SKM-1 (cell line): Measurements from ENCODE around the gene CCDC170.
"Not testable (repeated sequence)": the region's sequence is repeated elsewhere in the genome, so short reads cannot be mapped to it uniquely, and the experiment has no call there.

Experiments used
- DNase-seq: peaks from one replicate; lab custom pipeline; 2025; ENCODE audit not compliant: unreplicated experiment; lab: John Stamatoyannopoulos, UW

Gene CCDC170

GRCh38 chr6:151493161-151493803 is 535 bp upstream of the CCDC170 start:
- DNase-seq = no peak

DNA sequence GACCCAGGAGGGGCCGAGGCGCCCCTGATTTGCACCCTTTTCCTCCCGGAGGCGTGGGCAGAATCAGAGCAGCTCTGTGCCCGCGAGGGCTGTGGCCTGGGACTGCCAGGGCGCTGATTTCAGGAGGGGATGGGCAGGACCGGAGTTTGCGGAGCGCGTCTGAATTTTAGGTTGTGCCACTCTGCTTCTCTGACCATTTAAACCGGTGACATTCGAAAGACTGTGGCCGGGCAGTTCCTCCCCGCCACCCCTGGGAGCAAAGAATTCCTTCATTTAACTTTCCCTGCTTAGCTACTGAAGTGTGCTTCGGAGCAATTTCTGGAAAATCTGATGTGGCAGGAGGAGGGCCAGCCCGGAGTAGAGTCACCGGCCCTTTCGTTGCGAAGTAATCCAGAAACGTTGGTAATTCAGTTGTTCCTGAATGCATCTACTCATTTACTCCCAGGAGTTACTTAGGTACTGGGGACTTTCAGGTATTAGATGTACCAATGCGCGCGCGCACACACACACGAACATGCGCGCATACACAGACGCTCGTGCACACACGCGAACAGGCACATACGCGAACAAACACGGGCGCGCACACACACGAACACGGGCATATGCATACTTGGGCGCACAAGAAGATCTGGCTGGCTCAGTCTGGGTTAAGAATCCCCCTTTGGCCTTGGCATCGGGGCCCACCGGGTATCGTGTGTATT is 568 bp downstream of the CCDC170 start:
- no peak for DNase-seq

GRCh38 chr6:151494936-151495320 is 1.1 kb downstream of the CCDC170 start:
- DNase-seq = no peak

- no peak for DNase-seq
These were observed 1.6 kb downstream of the CCDC170 start for GRCh38 chr6:151495380-151495779.

DNA sequence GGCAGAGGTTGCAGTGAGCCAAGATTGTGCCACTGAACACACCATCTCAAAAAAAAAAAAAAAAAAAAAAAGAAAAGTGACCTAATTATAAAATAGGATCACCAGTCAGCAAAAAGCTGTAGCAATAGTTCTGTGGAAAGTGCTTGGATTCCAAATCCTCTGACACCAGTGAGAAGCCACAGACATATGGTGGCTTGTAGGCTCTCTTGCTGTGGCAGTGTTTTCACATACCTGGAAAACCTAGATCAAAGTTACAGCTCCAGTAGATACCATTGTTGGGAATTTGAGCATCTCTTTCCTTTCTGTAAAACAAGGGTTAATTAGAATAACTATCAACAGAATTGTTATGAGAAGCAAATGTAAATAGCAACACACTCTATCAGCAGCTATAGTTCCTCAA is 4.1 kb downstream of the CCDC170 start:
- DNase-seq = no peak

- DNase-seq = peak; percentile 75
These were observed 4.5 kb downstream of the CCDC170 start for GRCh38 chr6:151498327-151498726.

DNA sequence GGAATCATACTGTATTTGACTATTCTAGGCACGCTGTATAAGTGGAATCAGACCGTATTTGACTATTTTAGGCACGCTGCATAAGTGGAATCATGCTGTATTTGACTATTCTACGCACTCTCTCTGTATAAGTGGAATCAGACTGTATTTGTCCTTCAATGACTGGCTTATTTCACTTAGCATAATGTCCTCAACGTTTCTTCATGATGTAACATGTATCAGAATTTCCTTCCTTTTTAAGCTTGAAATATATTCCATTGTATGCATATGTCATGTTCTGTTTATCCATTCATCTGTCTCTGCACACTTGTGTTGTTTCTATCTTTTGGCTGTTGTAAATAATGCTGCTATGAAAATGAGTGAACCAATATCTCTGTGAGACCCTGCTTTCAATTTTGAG is 5.7 kb downstream of the CCDC170 start:
- no peak for DNase-seq

GRCh38 chr6:151501511-151502136 is 7.8 kb downstream of the CCDC170 start:
- DNase-seq = no peak

DNA sequence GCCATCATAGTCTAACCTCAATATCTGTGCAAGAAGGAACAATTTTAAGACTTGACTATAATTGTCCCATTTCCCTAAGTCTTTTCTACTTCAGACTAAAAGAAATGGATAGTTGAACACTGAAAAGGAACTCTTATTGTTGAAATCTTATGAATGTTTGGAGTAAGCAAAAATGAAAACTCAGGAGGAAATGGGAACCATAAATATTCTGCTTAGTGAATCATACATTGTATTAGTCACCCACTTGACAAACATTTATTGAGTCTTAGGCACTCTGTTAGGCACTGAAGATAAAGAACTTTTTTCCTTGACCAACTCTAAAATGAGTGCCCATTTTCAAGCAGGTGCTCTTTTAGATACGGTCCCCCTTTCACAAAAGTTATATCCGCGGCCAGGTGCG is 8.7 kb downstream of the CCDC170 start:
- DNase-seq = no peak

- DNase-seq = no peak
These were observed 12.9 kb downstream of the CCDC170 start for GRCh38 chr6:151506761-151507160.

GRCh38 chr6:151509048-151509447 is 15.2 kb downstream of the CCDC170 start:
- DNase-seq = no peak

GRCh38 chr6:151512481-151512880 is 18.7 kb downstream of the CCDC170 start:
- peak; percentile 61 for DNase-seq

DNA sequence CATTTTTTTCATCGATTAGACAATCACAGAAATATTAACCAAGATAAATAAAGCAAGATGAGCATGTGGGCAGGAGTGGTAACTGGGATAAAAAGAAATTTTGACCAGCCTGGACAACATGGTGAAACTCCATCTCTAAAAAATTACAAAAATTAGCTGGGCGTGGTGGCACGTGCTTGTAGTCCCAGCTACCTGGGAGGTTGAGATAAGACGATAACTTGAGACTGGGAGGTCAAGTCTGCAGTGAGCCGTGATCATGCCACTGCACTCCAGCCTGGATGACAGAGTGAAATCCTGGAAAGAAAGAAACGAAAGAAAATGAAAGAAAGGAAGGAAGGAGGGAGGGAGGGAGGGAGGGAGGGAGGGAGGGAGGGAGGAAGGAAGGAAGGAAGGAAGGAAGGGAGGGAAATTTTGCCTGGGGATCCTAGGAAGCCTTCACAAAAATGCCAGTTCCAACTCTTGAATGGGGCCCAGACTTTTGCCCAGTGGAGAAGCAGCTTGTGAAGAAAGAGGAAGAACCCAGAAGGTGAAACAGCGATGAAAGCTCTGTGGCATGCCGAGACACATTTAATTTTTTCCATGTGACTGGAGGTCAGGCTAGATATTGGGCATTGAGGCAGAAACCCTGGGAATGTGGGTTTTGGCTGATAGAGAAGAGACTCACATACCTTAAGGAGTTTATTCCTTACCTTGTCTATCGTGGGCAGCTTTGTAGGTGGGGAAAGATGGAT is 20.3 kb downstream of the CCDC170 start:
- peak; percentile 30 for DNase-seq

DNA sequence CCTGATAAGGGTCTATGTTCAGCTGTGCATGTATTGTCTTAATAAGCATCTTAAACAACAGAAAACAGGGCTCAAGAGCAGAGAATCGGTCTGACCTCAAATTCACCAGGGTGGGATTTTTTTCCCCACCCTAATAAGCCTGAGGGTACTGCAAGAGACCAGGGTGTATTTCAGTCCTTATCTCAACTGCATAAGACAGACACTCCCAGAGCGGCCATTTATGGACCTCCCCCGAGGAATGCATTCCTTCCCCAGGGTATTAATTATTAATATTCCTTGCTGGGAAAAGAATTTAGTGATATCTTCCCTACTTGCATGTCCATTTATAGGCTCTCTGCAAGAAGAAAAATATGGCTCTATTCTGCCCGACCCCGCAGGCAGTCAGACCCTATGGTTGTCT is 25.2 kb downstream of the CCDC170 start:
- DNase-seq = not testable (repeated sequence)

- DNase-seq = no peak
These were observed 29.2 kb downstream of the CCDC170 start for GRCh38 chr6:151523034-151523433.

GRCh38 chr6:151524059-151524458 is 30.2 kb downstream of the CCDC170 start:
- DNase-seq = no peak

DNA sequence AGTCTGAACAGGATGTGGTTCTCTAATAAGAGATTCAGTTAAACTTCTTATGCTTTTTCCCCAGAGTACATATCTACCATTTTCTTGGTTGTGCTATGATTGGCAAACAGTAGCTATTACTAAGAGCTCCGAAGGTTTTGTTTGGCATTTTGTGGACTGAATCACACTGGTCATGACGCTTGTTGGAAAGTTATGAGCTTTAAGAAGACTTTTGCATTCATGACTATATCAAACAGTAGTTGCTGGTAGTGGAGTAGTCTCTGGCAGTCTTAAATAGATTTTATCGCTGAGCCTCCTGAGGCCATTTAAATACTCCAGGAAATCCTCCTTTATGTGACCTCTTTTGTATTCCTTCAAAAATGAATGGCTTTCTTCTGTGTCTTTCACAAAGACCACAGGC is 40.8 kb downstream of the CCDC170 start:
- DNase-seq = no peak

DNA sequence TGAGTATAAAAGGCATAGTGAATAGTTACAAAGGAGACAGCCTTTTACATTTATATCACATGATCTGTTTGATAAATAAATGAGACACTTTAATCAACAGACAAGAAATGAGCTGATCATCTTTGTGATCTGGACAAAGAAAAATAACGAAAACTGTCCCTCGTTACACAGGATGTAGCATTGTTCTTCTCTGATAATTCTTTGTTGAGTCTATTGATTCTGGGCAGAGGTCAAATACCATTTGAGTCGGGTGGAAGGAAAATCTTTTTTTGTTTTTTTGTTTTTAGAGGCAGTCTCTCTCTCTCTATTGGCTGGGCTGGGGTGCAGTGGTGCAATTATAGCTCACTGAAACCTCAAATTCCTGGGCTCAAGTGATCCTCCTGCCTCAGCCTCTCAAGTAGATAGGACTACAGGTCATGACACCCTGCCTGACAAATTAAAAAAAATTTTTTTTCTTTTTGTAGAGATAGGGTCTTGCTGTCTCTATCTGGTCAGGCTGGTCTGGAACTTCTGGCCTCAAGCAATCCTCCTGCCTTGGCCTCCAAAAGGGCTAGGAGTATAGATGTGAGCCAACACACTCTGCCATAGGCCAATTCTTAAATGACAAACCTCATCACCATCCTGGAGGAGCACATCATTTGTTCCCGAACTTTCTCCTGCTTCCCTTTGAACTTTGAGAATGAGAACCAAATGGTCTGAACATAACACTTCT is 41.8 kb downstream of the CCDC170 start:
- DNase-seq = no peak

GRCh38 chr6:151536188-151536479 is 42.3 kb downstream of the CCDC170 start:
- no peak for DNase-seq

DNA sequence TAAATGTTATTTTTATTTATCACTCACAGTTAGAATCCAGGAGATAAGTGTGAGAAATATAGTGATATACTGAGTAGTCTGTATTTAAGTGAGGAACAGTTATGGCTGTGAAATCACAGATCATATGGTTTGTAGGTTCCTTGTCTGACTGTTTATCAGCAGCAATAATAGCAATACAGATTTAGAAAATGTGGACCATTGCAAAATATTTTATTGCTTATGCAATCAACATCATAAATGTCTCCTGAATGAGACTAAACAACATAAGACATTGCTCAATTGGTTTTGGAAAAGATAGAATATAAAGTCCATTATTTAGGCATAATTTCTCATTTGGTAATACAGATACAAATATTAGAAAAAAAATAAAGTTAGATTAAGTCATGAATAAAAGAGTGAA is 43.7 kb downstream of the CCDC170 start:
- DNase-seq = no peak

DNA sequence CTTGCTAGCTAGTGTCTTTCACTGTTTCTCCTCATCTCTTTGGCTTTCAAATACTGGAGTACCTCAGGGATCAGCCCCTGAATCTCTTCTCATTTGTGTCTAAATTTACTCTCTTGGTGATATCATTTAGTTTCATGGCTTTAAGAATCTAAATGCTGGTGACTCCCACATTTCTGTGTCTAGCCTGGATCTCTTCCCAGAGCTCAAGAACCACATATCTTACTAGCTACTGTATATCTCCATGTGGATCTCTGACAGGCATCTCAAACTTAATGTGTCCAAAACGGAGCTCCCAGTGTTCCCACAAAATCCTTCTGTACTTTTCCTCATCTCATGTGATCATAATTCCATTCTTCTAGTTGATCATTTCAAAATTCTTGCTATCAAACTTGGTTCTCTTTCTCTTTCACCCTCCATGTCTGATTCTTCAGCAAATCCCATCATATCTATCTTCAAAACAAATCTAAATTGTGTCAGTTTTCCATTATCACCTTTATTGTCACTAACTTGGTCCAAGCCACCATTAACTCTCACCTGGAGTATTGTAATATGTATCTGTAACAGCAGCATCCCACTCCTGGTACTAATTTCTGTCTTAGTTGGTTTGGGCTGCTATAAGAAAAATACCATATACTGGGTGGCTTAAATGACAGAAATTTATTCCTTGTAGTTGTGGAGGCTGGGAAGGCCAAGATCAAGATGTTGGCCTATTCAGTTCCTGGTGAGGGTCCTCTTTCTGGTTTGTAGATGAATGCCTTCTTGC is 45.9 kb downstream of the CCDC170 start:
- no peak for DNase-seq
